Inferior parietal cortex (tissue), 1 donor: Measurements from ENCODE around the gene CNDP2.

Source experiments
- DNase-seq: peaks from one replicate; pipeline ENCODE4 v3.0.0-alpha.2; 2016; ENCODE audit errors: extremely low spot score

CNDP2 gene

GRCh38 chr18:74472312-74472711 is 23.9 kb upstream of the CNDP2 start:
- no peak for DNase-seq

GRCh38 chr18:74473976-74474640 is 22.1 kb upstream of the CNDP2 start:
- no peak for DNase-seq

- peak; percentile 83 for DNase-seq
These were observed 20.0 kb upstream of the CNDP2 start for GRCh38 chr18:74476140-74476539.

GRCh38 chr18:74477771-74478170 is 18.4 kb upstream of the CNDP2 start:
- DNase-seq: no peak

GRCh38 chr18:74478316-74478715 is 17.8 kb upstream of the CNDP2 start:
- no peak for DNase-seq

GRCh38 chr18:74478880-74479279 is 17.3 kb upstream of the CNDP2 start:
- no peak for DNase-seq

- DNase-seq: no peak
These were observed 16.5 kb upstream of the CNDP2 start for GRCh38 chr18:74479486-74480148.

GRCh38 chr18:74480149-74480651 is 16.0 kb upstream of the CNDP2 start:
- DNase-seq: no peak

GRCh38 chr18:74482697-74483096 is 13.5 kb upstream of the CNDP2 start:
- no peak for DNase-seq

GRCh38 chr18:74486119-74486849 is 9.9 kb upstream of the CNDP2 start:
- DNase-seq: no peak

- DNase-seq: no peak
These were observed 7.8 kb upstream of the CNDP2 start for GRCh38 chr18:74488354-74488753.

GRCh38 chr18:74488864-74489263 is 7.3 kb upstream of the CNDP2 start:
- DNase-seq: no peak

- DNase-seq: no peak
These were observed 6.5 kb upstream of the CNDP2 start for GRCh38 chr18:74489676-74490075.

GRCh38 chr18:74492259-74492658 is 3.9 kb upstream of the CNDP2 start:
- no peak for DNase-seq

- peak; percentile 52 for DNase-seq
These were observed 2.5 kb upstream of the CNDP2 start for GRCh38 chr18:74493689-74494088.

GRCh38 chr18:74494514-74494913 is 1.6 kb upstream of the CNDP2 start:
- DNase-seq: no peak

GRCh38 chr18:74496508-74497323 is 553 bp downstream of the CNDP2 start:
- DNase-seq: peak; percentile 47

GRCh38 chr18:74497324-74497676 is 1.1 kb downstream of the CNDP2 start:
- no peak for DNase-seq

GRCh38 chr18:74497778-74498177 is 1.6 kb downstream of the CNDP2 start:
- DNase-seq: no peak

- no peak for DNase-seq
These were observed 2.8 kb downstream of the CNDP2 start for GRCh38 chr18:74498712-74499627.

- DNase-seq: peak; percentile 60
These were observed 3.5 kb downstream of the CNDP2 start for GRCh38 chr18:74499633-74500032.
